ENCODE results near the gene ZCCHC2.
A peak's percentile ranks its signal among the peaks of the same experiment; 100 is the strongest.

Gene ZCCHC2

DNA sequence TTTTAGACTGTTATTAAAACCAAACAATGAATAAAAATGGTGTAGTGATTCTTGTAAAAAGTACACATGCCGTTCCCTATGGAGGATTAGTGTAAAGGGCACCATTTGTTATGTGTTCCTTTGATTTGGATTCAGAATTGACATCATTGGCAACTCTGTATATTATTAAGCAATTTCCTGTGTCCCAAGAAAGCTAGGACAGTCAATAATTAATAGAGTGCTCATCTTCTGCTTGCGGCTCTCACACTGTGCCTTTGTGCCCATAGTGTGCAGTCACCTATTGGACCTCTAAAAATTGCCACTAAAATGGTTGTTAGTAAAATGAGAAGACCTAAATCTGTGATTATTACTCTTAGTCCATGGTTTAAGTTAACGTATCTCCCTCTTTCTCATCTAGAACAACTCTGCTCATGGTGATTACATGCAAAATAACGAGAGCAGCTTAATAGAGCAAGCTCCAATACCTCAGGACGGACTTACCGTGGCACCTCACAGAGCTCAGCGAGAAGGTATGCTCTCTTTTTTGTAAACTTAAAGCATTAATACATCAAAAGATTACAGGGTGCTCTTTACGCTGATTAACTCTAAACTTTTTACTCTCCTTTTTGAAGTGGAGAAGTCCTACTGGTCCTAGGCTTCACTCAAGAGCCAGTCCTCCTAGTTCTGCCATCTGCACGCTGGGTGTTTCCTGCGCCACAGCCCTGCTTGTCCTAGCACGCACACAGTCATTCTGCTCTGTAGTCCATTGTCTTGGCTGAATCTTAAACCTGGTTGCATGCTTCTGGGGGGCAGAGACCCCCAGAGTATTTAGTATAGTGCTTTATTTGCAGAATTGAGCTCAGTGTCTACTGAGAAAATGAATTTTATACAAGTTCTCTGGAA lies 16.7 kb downstream of the ZCCHC2 start:
- DNase-seq, result no peak

DNA sequence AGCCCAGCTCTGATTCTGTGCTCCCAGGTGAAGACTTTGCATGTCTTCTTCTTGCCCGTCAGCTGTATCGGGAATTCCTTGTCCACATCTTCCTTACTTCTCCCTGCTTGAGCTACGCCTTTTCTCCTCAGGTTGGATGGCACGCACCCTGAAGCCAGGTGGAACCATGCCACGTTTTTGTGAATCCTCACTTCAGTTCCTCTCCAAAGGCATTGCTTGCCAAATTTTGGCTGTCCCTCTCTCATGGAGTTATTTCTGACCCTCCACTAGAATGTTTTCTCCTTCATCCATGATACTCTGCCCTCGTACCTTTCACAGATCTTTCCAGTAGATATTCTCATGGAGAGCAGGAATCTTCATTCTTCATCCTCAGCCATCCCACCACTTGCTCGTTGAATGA lies 20.2 kb downstream of the ZCCHC2 start:
- DNase-seq, result no peak

DNA sequence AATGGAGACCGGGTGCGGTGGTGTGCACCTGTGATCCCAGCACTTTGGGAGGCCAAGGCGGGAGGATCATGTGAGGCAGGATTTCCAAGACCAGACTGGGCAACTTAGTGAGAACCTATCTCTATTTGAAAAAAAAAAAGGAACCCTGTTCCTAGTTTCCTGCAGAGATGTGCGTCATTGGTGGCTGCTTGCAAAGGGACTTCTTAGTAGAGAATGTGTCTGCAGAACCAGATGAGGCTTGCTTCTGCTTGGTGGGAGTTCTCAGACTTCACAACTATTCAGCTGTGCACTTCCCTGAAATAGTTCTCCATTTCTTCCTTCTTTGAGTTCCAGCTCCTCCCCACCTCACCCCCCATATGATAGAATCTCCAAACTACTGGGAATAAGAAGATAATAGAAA lies 22.3 kb downstream of the ZCCHC2 start:
- DNase-seq, result peak; percentile 69 to 77

DNA sequence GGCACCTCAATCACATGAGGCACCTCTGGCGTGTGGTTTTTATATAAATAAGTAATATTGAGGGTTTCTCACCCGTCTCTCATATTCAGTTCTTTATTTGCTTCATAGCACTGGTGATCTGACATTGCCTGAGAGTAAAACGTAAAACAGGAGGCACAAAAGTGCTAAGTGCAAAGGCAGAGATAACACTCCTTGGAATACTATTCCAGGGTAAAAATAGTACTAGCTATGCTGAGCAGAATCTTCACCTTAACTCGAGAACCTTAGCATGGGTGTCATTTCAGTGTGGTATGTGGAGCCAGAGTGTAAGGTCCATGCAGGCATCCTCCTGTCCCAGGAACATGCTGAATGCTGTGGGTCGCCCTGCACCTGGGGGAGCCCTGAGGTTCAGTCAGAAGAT lies 26.9 kb downstream of the ZCCHC2 start:
- DNase-seq, result no peak

DNA sequence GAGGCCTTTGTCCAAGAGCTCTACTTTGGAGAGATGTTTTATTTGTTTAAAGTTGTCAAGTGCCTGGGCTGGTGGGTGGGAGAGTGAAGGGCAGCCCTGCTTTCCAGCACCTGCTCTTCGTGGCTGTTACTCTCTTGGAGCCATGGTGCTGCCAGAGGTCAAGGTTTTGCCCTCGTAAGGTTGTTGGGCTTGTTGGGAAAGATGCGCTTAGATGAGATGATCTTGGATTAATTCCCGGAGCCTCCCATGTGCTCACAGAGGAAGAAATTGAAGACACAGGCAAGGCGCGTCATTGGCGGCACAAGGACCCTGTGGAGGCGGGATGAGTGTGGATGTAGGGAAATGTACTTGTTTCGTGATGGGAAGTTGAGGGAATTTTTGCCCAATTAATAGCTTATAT lies 27.9 kb downstream of the ZCCHC2 start:
- no peak for DNase-seq

DNA sequence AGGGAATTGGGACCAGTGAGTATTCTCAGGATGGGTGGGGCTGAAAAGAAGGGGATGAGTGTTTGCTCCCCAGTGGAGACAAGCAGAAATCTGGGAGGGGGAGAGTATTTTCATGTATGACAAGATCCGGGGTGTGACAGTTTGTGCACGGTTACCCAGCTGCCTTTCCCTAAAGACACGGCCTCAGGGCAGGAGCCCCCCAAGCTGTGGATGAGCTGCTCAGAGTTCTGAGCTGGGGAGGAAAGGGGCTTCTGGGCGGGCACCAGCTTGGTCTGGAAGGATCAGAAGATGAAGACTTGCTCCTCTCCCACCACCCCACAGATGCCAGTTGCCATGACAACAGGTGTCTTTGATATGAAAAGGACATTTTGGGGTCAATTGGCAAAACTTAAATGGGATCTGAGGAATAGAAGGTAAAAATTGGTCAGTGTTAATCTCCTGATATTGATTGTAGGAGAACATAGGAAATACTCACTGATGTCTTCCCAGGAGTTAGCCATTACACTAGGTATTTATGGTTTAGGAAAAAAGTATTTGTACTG lies 29.2 kb downstream of the ZCCHC2 start:
- no peak for DNase-seq

DNA sequence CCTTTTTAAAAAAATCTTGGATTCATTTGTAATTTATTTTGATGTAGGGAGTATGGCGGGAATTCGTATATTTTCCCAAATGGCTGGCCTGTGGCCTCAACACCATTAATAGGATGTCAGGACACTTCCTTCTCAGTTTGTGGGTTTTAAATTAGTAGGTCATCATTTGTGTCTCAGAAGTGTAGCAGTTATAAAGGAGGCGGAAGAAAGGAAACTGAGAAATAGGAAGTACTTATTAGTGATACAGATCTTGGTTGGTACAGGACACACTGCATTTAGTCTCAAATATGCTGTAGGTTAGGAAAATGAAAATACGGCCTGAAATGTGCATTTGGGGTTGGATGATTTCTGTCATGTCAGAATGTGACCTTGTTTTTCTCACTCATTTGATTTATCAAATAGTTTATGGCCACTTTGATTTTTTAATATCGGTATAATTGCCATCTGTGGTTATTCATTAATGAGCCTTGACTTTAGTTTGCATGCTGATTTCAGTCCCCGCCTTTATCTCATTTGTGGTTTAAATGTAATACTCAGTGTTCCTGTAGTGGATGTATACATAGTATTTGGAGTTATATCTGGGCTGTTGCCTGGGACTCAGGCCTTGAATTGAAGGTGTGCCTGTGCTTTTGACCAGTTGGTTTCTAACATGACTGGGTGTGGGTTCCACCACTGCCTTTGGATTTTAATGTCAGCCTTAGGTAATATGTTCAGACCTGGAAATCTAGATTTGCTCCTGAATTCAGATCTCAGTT lies 31.4 kb downstream of the ZCCHC2 start:
- DNase-seq, result peak; percentile 33 to 72

DNA sequence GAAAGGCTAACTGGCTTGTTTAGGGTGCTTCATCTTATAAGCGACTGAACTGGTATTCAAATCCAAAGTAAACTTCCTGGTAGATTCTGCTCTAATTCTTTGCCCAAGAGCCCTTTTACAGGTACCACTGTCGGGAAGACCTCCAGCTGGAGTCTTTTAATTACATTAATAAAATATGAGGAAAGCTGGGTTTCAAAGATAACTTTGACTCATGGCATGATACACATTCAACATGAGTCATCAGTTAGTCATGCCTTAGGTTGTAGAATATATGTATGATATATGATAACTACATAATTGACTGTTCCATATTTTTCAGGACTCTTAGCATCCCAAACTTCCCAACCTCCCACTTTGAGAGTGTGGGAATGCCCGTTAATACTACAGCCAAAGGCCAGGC lies 32.3 kb downstream of the ZCCHC2 start:
- DNase-seq, result peak; percentile 26 to 38

DNA sequence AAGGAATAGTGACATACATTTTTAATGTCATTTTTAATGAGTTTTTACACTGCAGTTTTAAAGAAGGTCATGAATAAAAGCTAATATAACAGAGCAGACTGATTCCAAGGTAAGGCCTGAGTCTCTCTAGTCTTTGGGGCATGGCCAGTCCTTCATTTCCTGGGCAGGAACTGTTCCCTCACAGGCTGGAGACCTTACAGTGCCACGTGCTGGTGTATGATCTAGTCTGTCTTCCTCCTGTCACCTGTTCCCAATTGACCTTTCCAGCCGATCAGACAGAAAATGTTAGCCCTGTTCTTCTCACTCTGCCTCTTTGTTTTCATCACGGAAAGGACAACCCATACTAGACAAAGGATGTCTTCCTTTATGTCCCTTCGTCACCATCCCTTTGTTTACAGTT lies 33.6 kb downstream of the ZCCHC2 start:
- DNase-seq, result no peak

DNA sequence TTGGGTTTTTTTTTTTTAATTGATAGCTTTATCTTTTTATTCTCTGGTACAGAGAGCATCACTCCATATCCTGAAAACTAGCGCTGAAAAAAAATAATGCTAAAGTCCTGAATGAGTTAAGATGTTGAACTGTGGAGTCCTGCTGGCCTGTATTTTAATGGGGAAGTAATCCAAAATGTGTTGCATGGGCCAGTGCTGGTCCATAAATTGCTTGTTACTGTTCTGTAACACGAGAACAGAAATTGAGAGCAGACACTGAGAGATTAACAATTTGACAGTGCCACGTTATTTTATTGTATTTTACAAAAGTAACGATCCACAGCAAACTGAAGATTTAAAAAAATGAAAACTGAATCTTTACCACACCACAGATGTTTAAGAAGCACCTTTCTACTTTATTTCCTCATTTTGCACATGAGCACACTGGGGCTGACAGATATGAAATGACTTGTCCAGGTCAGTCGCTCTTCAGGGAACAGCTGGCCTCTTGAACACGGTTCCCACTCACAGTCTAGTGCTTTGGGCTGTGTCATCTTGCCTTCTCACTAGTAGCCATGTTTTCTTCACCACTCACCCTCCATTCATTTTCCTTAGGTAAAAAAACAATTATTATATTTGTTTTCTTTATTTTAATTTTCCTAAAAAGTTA lies 35.3 kb downstream of the ZCCHC2 start:
- DNase-seq, result no peak

DNA sequence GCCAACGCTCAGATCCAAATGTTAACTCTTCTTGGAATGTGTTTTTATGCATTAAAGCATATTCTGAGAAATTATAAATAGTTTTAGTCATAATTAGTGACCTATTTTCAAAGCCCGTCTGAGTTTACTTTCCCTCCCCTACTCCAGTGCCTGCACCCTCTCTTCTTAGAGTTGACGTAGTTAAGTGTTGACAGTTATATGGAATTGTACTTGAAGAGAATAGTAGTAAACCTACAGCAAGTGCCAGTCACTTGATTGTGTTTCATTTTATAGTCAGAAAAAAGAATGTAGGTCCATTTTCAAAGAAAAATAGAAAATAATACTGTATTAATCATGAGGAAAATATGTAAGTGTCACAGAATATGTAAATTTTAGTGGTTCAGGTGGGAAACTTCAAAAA lies 41.2 kb downstream of the ZCCHC2 start:
- DNase-seq, result no peak

DNA sequence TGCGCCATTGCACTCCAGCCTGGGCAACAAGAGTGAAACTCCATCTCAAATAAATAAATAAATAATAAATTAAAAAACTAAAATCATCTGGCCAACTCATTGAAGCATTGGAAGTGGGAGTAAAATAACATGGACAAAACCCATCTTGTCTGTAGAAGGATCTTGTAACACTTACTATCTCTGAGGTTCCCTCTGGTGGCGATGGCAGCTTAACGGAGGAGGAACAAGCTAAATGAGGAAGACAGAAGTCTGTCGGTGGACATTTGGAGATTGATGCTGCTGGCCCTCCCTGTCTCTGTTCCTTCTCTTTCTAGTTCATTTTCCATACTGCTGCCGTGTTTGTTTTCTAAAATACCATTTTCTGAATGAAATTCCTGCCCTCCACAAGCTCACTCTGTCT lies 43.4 kb downstream of the ZCCHC2 start:
- peak; percentile 63 to 75 for DNase-seq

DNA sequence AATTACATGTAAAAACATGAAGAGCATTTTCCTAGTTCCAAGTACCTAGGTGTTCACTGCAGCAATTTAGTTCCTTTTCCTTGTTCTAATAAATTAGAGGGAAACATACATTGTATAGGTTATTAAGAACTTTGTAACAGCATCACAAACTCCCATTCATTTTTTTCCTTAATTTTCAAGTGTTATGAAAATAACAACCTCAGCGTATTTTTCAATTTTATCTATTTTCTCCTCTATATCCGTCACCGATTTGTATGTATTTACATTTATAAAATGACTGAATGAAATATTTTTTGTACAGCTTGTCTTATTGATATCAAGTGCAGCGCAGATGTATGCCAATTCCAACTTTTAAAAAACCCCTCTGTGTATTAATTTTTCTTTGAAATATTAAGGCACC lies 44.0 kb downstream of the ZCCHC2 start:
- no peak for DNase-seq

DNA sequence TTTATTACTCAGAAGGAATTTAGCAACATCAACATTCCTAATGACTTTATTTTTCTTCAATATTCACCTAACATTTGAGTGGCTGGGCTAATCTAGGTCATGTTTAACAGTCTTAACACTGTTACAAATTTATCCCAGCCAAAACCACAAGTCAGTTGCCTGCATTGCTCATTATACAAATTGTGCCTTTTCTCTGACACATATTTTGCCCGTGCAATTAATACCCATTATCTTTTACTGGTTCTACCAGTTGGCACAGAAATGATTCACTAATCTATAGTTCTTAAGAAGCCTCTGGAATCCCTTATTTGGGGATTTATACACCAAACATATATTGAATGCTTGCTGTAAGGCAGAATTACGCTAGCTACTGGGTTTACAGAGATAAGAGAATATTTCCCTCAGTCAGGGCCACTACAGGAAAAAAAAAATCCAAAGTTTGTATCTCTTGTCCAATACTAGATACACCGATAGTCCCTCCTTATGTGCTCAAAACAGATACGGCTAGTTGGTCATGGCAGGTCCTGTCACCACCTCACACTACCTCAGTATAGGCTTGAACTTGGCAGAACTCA lies 46.3 kb downstream of the ZCCHC2 start:
- DNase-seq, result no peak

DNA sequence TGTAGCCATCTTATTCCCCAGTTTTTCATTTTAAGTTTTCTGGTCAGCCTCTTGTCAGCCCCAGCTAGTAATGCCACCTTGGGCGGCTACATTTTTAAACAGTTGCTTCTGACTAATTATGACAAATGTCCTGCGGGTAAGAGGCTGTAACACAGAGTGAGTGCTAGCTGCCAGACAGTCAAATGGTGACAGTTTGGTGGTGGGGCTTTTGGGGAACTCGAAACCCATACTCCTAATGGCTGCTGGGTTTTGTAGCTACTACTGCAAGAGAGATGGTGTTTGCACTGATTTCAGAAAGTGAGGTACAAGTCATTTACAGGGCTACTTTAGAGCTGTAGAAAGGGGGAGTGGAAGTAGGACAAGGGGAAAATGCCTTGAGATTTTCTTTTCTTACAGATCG lies 48.2 kb downstream of the ZCCHC2 start:
- DNase-seq, result no peak

DNA sequence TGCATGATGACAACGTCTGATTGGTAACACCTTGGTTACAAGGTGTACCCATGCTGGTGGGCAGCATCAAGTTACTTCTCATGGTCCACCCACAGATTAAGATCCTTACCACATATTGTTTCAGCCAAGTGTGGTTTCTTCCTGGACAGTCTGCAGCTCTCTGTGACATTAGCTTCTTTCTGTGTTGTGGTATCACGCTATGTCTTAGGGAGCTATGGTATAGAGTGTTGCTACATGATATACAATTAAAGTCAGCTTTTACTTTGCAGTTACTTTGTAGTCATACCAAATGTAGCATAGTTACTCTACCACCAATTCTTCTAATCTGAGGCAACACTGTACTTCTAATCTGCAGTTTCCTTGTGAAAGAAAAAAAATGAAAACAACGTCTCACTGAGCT lies 48.8 kb downstream of the ZCCHC2 start:
- no peak for DNase-seq

DNA sequence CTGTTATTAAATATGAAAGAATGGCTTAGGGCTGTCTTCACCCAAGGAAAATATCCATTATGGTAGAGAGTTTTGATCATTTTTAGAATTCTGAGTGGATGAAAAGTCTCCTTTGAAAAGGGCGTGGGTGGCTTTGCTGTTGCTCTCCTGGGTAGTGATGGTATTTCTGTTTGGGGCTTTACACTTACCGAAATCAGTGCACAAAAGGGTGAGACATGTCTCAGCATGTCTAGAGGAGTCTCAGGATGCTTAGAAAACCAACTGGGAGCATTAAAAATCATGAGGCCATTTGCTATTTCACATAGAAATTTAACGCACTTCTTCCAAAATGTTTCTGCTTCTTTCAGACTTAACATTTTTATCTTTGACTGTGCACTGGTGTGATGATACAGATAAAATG lies 49.6 kb downstream of the ZCCHC2 start:
- DNase-seq, result no peak

DNA sequence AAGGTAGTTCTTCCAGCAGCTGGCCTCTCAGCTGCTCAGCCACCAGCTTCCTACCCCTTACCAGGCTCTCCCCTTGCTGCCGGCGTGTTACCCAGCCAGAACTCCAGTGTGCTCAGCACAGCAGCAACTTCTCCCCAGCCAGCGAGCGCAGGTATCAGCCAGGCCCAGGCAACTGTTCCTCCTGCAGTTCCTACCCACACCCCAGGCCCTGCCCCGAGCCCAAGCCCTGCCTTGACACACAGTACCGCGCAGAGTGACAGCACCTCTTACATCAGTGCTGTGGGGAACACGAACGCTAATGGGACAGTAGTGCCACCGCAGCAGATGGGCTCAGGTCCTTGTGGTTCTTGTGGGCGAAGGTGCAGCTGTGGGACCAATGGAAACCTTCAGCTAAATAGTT lies 52.0 kb downstream of the ZCCHC2 start:
- DNase-seq, result no peak

DNA sequence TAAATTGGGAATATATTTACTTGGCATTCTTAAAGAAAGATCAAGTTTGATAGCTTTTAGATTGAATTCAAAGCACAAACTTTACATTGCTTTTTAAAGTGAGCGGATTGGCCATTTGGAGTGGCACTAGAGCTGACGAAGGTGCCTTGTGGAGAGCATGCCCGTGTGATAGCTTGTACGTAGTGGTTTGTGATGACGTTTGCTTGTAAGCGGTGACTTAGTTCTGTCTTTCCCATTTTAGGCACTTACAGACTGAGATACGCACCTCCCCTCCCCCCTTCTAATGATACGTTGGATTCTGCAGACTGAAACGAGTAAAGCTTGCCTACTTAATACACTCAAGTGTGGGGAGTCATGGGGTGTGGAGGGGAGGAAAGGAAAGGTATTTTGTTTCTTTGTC lies 53.4 kb downstream of the ZCCHC2 start:
- no peak for DNase-seq

DNA sequence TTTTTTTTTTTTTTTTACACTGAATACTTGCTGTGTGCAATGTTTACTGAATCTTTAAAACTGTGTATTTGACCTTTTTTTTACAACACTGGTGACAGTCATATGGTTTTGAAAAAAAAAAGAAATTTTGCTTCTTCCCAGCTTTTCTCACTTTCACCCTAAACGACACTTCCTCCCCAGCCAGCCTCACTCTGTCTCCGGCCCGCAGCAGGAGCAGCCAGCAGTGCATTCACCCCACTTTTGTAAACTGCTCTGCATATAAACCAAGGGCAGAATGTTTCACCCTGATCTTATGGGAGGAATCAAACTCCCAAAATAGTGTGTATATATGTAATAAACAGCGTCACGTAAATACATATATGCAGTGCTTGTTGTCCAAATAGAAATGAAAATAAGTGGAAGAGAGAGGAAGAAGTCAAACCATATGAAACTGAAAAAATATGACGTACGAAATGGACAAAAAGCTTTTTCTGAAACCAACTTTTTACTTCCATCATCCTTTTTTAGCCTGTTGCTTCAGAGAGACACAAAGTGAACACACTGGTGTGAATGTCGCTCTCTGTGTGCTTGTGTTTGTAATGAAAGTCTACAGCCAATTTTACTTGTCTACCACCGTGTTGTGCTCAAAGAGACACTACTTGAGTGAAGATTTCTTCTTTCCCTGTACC lies 54.2 kb downstream of the ZCCHC2 start:
- peak; percentile 21 to 31 for DNase-seq

DNA sequence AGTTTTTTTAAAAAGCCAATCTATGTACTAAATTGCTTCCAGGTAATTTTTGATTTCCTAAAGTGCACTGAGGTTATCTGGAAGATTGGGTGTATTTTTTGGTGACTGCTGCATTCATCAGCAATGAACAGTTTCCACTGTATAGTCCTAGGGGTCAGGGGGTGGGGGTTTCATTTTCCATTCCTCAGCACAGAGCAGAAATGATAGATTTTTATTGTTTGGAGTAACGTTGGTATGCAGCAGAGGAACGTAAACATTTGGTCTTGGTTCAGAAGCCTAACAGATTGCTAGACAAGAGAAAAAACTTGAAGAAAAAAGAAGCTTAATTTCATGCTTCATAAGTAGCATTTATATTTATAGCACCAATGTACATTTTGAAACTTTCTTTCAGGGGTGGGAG lies 54.9 kb downstream of the ZCCHC2 start:
- DNase-seq, result no peak

DNA sequence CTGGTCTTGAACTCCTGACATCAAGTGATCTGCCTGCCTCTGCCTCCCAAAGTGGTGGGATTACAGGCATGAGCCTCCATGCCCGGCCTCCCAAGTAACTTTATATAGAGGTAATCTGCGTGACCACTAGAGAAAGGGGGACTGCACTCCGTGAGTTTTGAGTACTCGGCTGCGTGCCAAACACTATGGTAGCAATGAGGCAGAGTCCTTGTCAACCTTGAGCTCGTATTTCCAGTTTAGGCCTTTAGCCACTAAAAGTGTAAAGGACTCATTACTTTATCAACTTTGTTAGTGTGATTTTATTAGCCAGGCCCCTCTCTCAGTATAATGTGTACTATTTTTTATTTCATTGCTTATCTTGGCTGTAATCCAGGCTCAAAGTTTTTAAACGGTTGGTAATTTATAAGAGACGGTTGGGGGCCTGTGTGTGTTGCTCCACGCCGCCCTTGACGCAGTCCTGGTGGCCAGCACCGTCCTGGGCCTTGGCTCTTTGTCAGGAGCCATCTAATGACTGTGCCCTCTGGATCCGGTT lies 56.2 kb downstream of the ZCCHC2 start:
- DNase-seq, result no peak
